ENCODE results near the gene PDE3B. TPM values are rescaled to one million over a fixed set of nuclear protein-coding genes. Genes with fewer than 3 reads are reported as not detected.
"Not testable (repeated sequence)": the region's sequence is repeated elsewhere in the genome, so short reads cannot be mapped to it uniquely, and the experiment has no call there.

PDE3B gene
- total RNA-seq, 1 donor from 2014 or later: 4.0 TPM

DNA sequence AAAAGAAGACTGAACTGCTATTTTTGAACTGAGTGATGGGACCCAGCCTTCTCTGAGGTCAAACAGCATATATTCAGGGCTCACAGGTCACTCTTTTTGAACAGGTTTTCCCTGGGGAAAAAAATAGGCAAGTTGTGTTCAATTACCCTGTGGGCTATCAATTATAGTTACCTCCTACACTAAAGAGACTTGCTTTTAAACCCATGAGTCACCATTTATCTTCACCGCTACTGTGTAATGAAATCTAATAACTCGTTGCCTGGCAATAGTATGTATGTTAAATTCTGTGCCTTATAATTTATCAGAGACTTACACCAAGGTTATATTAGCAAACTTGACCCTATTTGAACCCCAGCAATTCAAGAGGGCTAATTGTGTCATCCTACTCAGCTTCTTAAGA, 149.9 kb downstream of the PDE3B start:
- H3K36me3 Mint-ChIP-seq (ENCODE audit: low read depth, unreplicated experiment): no peaks in the 10 kb centered on the region
- H3K27ac Mint-ChIP-seq (ENCODE audit: unreplicated experiment): no peak overlapping the region
- no peaks in the 10 kb centered on the region for H3K27me3 Mint-ChIP-seq (ENCODE audit: unreplicated experiment)
- H3K4me1 Mint-ChIP-seq (ENCODE audit: unreplicated experiment): peaks cover 9% of the 10 kb centered on the region
- H3K4me3 Mint-ChIP-seq (ENCODE audit: unreplicated experiment): no peak overlapping the region
- no peaks in the 10 kb centered on the region for H3K9me3 Mint-ChIP-seq (ENCODE audit: unreplicated experiment)
- no peak for DNase-seq (ENCODE audit: low spot score)
- TF ChIP-seq CTCF (IDR thresholded peaks at IDR 0.05; ENCODE audit: unreplicated experiment): no peak

GRCh38 chr11:14796028-14796427, 152.4 kb downstream of the PDE3B start:
- not testable (repeated sequence) for H3K27me3 Mint-ChIP-seq (ENCODE audit: unreplicated experiment); H3K36me3 Mint-ChIP-seq (ENCODE audit: low read depth, unreplicated experiment); H3K4me3 Mint-ChIP-seq (ENCODE audit: unreplicated experiment); H3K9me3 Mint-ChIP-seq (ENCODE audit: unreplicated experiment); H3K27ac Mint-ChIP-seq (ENCODE audit: unreplicated experiment); H3K4me1 Mint-ChIP-seq (ENCODE audit: unreplicated experiment); DNase-seq (ENCODE audit: low spot score)

DNA sequence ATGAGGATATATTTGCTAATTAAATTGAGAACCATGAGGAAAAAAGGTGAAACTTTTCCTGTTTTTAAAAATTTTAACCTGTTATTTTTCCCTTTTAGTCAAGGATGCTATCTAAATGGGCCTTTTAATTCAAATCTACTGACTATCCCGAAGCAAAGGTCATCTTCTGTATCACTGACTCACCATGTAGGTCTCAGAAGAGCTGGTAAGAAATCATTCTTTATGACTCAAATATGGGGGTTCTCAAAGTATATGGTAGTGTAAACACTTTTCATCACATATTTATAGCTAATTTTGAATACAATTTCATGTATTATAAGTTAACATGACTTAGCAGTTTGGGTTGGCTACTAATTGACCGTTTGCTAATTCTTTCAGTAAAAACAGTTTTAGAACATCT, 160.2 kb downstream of the PDE3B start:
- no peak for TF ChIP-seq CTCF (IDR thresholded peaks at IDR 0.05; ENCODE audit: unreplicated experiment)
- Mint-ChIP-seq H3K27me3 (ENCODE audit: unreplicated experiment) (peaks cover 1% of the 10 kb centered on the region), H3K9me3 (ENCODE audit: unreplicated experiment) (no peaks in the 10 kb centered on the region), H3K4me1 (ENCODE audit: unreplicated experiment) (no peaks in the 10 kb centered on the region), H3K4me3 (ENCODE audit: unreplicated experiment) (no peak overlapping the region), H3K36me3 (ENCODE audit: low read depth, unreplicated experiment) (peaks cover 3% of the 10 kb centered on the region), H3K27ac (ENCODE audit: unreplicated experiment) (no peak overlapping the region)
- no peak for DNase-seq (ENCODE audit: low spot score)

DNA sequence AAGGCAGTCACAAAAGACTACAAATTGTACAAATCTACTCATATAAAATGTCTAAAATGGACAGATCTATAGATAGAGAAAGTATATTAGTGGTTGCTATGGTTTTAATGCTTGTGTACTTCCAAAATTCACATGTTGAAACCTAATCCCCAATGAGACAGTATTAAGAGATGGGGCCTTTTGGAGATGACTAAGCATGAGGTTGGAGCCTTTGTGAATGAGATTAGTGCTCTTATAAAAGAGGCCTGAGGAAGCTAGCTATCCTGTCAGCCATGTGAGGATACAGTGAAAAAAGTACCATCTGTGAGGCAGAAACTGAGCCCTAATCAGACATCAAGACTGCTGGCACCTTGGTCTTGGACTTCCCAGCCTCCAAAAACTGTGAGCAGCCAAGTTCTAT, 165.9 kb downstream of the PDE3B start:
- Mint-ChIP-seq H3K36me3 (ENCODE audit: low read depth, unreplicated experiment) (peaks cover 3% of the 10 kb centered on the region), H3K27me3 (ENCODE audit: unreplicated experiment) (peaks cover 1% of the 10 kb centered on the region), H3K4me3 (ENCODE audit: unreplicated experiment) (no peak overlapping the region), H3K27ac (ENCODE audit: unreplicated experiment) (no peak overlapping the region), H3K9me3 (ENCODE audit: unreplicated experiment) (peaks cover 4% of the 10 kb centered on the region), H3K4me1 (ENCODE audit: unreplicated experiment) (no peaks in the 10 kb centered on the region)
- TF ChIP-seq CTCF (IDR thresholded peaks at IDR 0.05; ENCODE audit: unreplicated experiment): no peak
- DNase-seq (ENCODE audit: low spot score): no peak

DNA sequence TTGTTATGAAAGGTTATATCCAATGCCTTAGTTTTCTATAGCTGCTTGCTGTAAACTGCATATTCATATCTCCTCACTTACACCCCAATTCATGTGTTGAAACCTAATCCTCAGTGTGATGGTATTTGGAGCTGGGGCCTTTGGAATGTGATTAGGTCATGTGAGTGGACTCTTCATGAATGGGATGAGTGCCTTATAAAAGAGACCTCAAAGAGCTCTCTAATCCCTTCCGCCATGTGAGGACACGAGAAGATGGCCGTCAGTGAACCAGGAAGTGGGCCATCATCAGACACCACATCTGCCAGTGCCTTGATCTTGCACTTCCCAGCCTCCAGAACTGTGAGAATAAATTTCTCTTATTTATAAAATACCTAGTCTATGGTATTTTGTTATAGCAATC, 169.2 kb downstream of the PDE3B start:
- no peak for DNase-seq (ENCODE audit: low spot score)
- H3K9me3 Mint-ChIP-seq (ENCODE audit: unreplicated experiment): peaks cover 4% of the 10 kb centered on the region

More for the DNA sequence above, 169.2 kb downstream of the PDE3B start:
- TF ChIP-seq CTCF (IDR thresholded peaks at IDR 0.05; ENCODE audit: unreplicated experiment): no peak
- Mint-ChIP-seq H3K4me3 (ENCODE audit: unreplicated experiment) (no peak overlapping the region), H3K27me3 (ENCODE audit: unreplicated experiment) (no peaks in the 10 kb centered on the region), H3K27ac (ENCODE audit: unreplicated experiment) (no peak overlapping the region), H3K4me1 (ENCODE audit: unreplicated experiment) (no peaks in the 10 kb centered on the region), H3K36me3 (ENCODE audit: low read depth, unreplicated experiment) (no peaks in the 10 kb centered on the region)
